Amniotic epithelial cell (primary cell): Measurements from ENCODE around the gene EYS.
"Not testable (repeated sequence)": the region's sequence is repeated elsewhere in the genome, so short reads cannot be mapped to it uniquely, and the experiment has no call there.

Source experiments
- DNase-seq: peaks from one replicate; pipeline ENCODE4 v3.0.0-alpha.2; 2010; ENCODE audit warnings: low read depth

The EYS gene

GRCh38 chr6:64301307-64302236 is 1405.5 kb downstream of the EYS start:
- DNase-seq, result no peak

DNA sequence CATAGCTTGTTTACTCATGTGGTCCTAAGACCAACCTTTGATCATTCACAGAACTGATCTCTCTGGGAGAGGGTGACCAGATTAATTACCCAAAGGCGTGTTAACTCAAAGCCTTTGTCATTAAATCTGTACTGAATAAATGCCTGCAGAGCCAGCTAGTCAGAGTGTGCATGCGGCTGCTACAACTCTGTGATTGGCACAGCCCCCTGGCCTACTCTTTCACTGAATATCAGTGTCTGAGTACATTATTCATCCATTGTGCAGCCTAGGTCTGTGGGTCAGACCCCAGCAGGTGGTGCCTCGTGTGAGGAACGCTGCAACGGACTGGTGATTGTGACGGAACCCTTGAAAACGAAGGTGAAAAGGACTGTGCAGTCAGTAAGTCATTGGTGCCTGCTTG is 1407.8 kb downstream of the EYS start:
- DNase-seq, result no peak

GRCh38 chr6:64294034-64294433 is 1413.0 kb downstream of the EYS start:
- DNase-seq, result no peak

GRCh38 chr6:64293298-64293697 is 1413.7 kb downstream of the EYS start:
- peak; percentile 48 for DNase-seq

- DNase-seq, result peak; percentile 42
Measured at GRCh38 chr6:64290867-64291266, 1416.2 kb downstream of the EYS start.

GRCh38 chr6:64289931-64290330 is 1417.1 kb downstream of the EYS start:
- DNase-seq, result no peak

DNA sequence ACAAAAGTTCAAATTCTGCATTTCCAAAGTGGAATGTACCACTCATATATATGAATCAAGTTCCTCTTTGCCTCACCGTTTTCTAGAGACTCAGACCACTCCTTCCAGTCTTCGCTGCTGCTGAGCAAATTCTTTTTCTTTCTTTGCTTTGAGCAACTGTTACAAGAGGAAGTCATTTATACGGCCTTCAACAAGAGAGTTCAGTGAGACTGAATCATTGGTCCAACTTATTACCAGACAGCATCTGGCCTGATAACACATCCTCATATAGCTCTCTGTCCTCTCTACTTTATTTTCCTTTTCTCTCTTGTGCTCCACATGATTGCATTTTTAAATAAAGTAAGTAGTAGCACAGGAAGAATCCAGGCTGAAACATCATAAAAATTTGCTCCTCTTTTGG is 1418.7 kb downstream of the EYS start:
- peak; percentile 57 for DNase-seq

DNA sequence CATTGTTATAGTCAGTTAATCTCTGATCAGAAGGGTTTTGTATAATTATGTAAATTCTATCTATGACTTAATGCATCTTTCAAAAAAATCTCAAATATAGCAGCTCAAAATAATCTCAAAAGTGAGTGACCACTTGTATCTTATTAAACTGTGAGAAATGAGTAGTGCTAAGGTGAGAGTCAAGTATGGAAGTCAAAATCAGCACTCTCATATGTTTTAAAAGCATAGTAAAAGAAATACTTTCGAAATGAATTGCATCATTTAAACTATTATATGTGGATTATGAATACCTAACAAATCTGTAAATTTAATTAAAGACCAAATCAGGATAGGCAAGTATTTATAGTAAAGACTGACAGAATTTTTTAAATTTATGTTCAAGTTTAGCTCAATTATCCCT is 1425.9 kb downstream of the EYS start:
- DNase-seq, result no peak

DNA sequence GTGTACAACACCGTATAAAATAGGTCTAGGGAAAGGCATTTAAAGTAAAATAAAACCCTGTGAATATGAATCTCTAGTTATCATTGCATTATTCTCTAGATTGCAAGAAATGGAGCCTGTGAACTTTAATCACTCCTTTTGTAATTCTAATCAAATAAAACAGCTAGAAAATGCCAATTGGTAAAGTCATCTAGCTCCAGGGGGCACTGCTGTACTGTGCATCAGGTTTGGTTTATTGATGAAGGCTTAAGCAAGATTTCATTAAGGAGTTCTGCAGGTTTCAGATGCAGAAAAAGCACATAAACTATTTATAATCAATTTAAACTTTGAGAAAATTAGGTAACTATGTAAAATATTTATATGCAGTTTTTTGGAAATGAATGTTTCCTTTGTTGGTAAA is 1426.5 kb downstream of the EYS start:
- DNase-seq, result peak; percentile 52

GRCh38 chr6:64270083-64270482 is 1436.9 kb downstream of the EYS start:
- DNase-seq, result peak; percentile 26

- no peak for DNase-seq
Measured at GRCh38 chr6:64266351-64266821, 1440.6 kb downstream of the EYS start.

- peak; percentile 8 for DNase-seq
Measured at GRCh38 chr6:64263778-64264177, 1443.2 kb downstream of the EYS start.

GRCh38 chr6:64259372-64259771 is 1447.7 kb downstream of the EYS start:
- no peak for DNase-seq

DNA sequence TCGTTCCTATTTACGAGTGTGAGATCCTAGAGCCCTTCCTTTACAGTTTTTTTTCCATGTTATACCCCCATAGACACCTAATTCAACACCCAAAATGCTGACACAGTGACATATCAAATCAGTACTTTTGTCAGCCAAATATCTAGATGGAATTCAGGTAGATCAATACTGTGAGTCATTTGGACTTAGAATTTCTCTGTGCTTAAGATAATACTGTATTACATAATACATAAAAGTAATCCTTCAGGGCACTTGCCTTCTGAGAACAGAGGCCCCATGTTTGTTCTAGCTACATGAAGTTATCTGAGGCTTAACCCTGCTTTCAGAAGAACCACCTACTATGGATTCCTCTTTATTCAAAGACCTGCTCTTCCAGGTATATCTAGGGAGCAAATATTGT is 1448.3 kb downstream of the EYS start:
- no peak for DNase-seq

DNA sequence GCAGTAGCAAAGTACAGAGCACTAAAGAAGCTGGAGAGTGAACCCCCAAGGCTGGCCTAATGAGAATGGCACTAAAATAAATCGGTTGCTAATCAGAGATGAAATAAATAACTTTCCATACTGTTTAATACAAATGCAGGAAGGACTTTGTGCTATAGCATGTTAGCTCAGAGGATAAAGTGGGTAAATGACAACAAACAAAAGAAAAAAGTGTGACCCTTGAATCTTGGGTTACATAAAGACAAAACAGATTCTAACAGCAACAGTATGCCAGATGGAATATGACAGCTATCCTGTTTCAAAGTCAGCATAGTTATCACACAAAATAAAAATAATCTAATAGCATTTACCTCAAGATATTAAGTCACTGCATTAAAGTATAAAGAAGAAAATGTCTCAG is 1448.7 kb downstream of the EYS start:
- no peak for DNase-seq

GRCh38 chr6:64257586-64257985 is 1449.4 kb downstream of the EYS start:
- no peak for DNase-seq

GRCh38 chr6:64256483-64256882 is 1450.5 kb downstream of the EYS start:
- no peak for DNase-seq

GRCh38 chr6:64255000-64255399 is 1452.0 kb downstream of the EYS start:
- DNase-seq, result no peak

DNA sequence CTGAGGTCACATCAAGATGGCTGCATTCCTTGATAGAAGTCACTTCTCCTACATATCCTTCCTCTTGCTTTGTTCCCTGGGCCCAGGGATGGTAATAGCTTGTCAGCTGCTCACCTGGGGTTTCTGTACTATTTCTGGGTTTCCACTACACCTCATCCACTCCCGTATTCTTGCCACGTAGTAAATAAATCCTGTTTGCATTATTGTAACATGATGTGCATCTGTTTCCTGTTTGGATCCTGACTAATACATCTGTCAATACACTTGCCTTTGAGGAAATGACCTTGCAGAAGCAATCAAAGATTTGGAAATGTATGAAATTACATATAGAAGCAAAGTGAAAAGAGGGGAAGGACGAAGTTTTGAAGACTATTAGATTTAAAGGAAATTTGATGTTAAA is 1452.5 kb downstream of the EYS start:
- DNase-seq, result no peak

DNA sequence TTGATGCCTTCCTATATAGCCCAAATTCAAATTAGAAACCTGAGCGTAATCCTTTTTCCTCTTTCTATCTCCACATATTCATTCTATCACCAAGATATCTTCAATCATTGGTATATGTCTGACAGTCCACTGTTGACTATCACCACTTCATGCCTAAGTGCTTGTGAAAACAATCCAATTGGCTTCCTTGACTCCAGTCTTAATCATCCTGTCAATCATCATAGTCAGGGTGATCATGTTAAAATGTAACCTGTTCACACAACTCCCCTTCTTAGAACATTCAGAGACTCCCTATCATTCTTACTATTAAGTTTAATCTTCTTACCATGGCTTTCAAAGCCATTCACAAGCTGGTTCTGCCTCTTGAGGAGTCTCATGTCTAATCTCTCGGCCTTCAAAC is 1454.8 kb downstream of the EYS start:
- no peak for DNase-seq

GRCh38 chr6:64250126-64250525 is 1456.9 kb downstream of the EYS start:
- no peak for DNase-seq

GRCh38 chr6:64249115-64249514 is 1457.9 kb downstream of the EYS start:
- DNase-seq, result peak; percentile 79

DNA sequence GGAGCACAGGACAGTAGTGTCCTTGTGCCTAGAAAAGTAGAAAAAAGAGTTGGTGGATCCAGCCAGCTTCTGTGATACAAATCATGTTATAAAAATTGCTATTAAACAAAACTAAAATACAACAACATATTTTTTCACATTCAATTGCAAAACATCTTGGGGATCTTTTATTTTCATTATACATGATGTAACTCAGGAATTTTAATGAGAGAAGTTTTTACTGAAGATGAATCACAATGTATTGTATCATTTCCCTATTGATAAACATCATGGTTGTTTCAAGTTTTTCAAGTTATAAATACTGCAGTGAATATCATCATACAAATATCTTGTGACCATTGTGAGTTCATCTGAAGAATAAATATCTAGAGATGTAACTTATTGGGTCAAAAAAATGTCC is 1463.4 kb downstream of the EYS start:
- DNase-seq, result no peak

DNA sequence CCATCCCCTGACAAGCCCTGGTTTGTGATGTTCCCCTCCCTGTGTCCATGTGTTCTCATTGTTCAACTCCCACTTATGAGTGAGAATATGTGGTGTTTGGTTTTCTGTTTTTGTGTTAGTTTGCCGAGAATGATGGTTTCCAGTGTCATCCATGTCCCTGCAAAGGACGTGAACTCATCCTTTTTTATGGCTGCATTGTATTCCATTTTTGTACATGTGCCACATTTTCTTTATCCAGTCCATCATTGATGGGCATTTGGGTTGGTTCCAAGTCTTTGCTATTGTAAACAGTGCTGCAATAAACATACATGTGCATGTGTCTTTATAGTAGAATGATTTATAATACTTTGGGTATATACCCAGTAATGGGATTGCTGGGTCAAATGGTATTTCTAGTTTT is 1468.1 kb downstream of the EYS start:
- DNase-seq, result not testable (repeated sequence)
